H1 (cell line): ENCODE measurements around the gene CRTC2. TPM values are rescaled to one million over a fixed set of nuclear protein-coding genes. Genes with fewer than 3 reads are reported as not detected.

Experiments used
- CBX5 ChIP-seq: fragments of 300-800, 300-1000 bp; sonication (generic); IDR thresholded peaks from 2 replicates; pipeline ENCODE4 v1.7.1; 2016; ENCODE audit warnings: antibody characterized with exemption, low read length, low read depth
- CBX8 ChIP-seq: fragments of 300-800, 300-1000 bp; sonication (generic); IDR thresholded peaks from 2 replicates; pipeline ENCODE4 v1.7.1; 2016; ENCODE audit warnings: low read depth, low read length, borderline replicate concordance
- CHD7 ChIP-seq: fragments of 300-600 bp; sonication (generic); IDR thresholded peaks from 2 replicates; pipeline ENCODE4 v1.7.1; 2012; ENCODE audit warnings: low read length, moderate library complexity, mild to moderate bottlenecking, inconsistent platforms; ENCODE audit not compliant: insufficient replicate concordance
- HDAC2 ChIP-seq, 2 experiments: fragments of 300-600 bp in 1 of 2; sonication (generic) in 1 of 2; IDR thresholded peaks; 2 replicates each; pipeline ENCODE4 v1.6.1; 2011 to 2012; ENCODE audit warnings: low read depth in 2 of 2, low read length in 2 of 2, mild to moderate bottlenecking in 2 of 2, moderate library complexity in 2 of 2, borderline replicate concordance in 1 of 2, inconsistent platforms in 1 of 2
- HDAC6 ChIP-seq: IDR thresholded peaks from one replicate; pipeline ENCODE4 v1.7.1; 2012; ENCODE audit warnings: low read depth, mild to moderate bottlenecking, inconsistent platforms, low read length, moderate library complexity
- NRF1 ChIP-seq: IDR thresholded peaks from 2 replicates; pipeline ENCODE4 v1.6.1; 2011; ENCODE audit warnings: mild to moderate bottlenecking, low read depth, low read length, improper control_type of control experiment
- POU5F1 ChIP-seq: IDR thresholded peaks from 2 replicates; pipeline ENCODE4 v1.6.1; 2011; ENCODE audit warnings: low read depth, mild to moderate bottlenecking, low read length, moderate library complexity
- RXRA ChIP-seq: IDR thresholded peaks from 2 replicates; pipeline ENCODE4 v1.6.1; 2011; ENCODE audit warnings: low read depth, mild to moderate bottlenecking, low read length, moderate library complexity; ENCODE audit not compliant: insufficient read depth
- TEAD4 ChIP-seq: IDR thresholded peaks from 2 replicates; pipeline ENCODE4 v1.6.1; 2012; ENCODE audit warnings: low read depth, low read length, inconsistent platforms, mixed read lengths
- YY1 ChIP-seq: IDR thresholded peaks from 2 replicates; pipeline ENCODE4 v1.6.1; 2011; ENCODE audit warnings: low read depth, mild to moderate bottlenecking, low read length
- polyA plus RNA-seq, 7 experiments: library from polyadenylated mRNA; depleted of rRNA in 3 of 7; stranded (reverse) in 5 of 7; unstranded in 2 of 7; fragments of >200 nt in 5 of 7; fragments of 200-250 nt in 2 of 7; gene quantifications; 1 replicate in 5 of 7; 2 replicates in 1 of 7; 4 replicates in 1 of 7; pipeline versions ENCODE4 v1.2.1 to v1.2.3, GENCODE V29; 2011 to 2013; ENCODE audit warnings: missing spikeins in 2 of 7, mixed read lengths in 2 of 7
- total RNA-seq: library from RNA; stranded (reverse); fragmentation: NEBNext Ultra II Directional; extraction: Animal tissue kit (Norgen Biotek cat#: 25700); gene quantifications from 2 replicates; pipeline ENCODE4 v1.2.1, GENCODE V29; 2021
- TF ChIP-seq, protein P1 (sequence below): IDR thresholded peaks from 2 replicates; pipeline ENCODE4 v1.6.1; 2011; ENCODE audit warnings: low read depth, mild to moderate bottlenecking, low read length; ENCODE audit not compliant: insufficient read depth

The CRTC2 gene
- total and polyA plus RNA-seq, 2 of the 8 experiments (the other 6 are each of a cell fraction or from before 2014, with no cell fraction given) = 28.6 to 34.3 TPM

- TF ChIP-seq CHD7 (no peak), TEAD4 (no peak), HDAC6 (no peak), HDAC2 (IDR thresholded peaks at IDR 0.05; ENCODE audit: borderline replicate concordance in 1 of 2, low read depth in 2 of 2, low read length in 2 of 2) (no peak), RXRA (no peak), POU5F1 (no peak), NRF1 (no peak), YY1 (no peak), CBX8 (no peak), CBX5 (no peak)
- TF ChIP-seq, protein P1, sequence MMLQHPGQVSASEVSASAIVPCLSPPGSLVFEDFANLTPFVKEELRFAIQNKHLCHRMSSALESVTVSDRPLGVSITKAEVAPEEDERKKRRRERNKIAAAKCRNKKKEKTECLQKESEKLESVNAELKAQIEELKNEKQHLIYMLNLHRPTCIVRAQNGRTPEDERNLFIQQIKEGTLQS = no peak
Measured at GRCh38 chr1:153960206-153960605, 1.8 kb upstream of the CRTC2 start (continued).
